H9 (cell line): ENCODE measurements around the gene TUBGCP6. TPM values are rescaled to one million over a fixed set of nuclear protein-coding genes. Genes with fewer than 3 reads are reported as not detected.

Experiments used
- DNase-seq: peaks from one replicate; pipeline ENCODE4 v3.0.0-alpha.2; 2017
- H2AFZ ChIP-seq: one replicate; pipeline ENCODE4 v1.6.1; 2013; ENCODE audit warnings: mild to moderate bottlenecking, low read length, control low read depth, moderate library complexity
- H2AK5ac ChIP-seq: 2 replicates; pipeline ENCODE4 v1.6.1; 2013; ENCODE audit warnings: low read length, control low read depth, mixed read lengths; ENCODE audit not compliant: insufficient read length
- H2BK120ac ChIP-seq: one replicate; pipeline ENCODE4 v1.6.1; 2013; ENCODE audit warnings: low read depth, mild to moderate bottlenecking, low read length, control low read depth, inconsistent platforms; ENCODE audit not compliant: poor library complexity, severe bottlenecking
- H2BK12ac ChIP-seq: 2 replicates; pipeline ENCODE4 v1.6.1; 2013; ENCODE audit warnings: low read length, control low read depth, mixed read lengths, low read depth; ENCODE audit not compliant: insufficient read length
- H2BK15ac ChIP-seq: 2 replicates; pipeline ENCODE4 v1.6.1; 2013; ENCODE audit warnings: low read depth, low read length, control low read depth
- H2BK20ac ChIP-seq: one replicate; pipeline ENCODE4 v1.6.1; 2013; ENCODE audit warnings: low read depth, mild to moderate bottlenecking, low read length, control low read depth, inconsistent platforms; ENCODE audit not compliant: poor library complexity, severe bottlenecking
- H2BK5ac ChIP-seq: 2 replicates; pipeline ENCODE4 v1.6.1; 2013; ENCODE audit warnings: low read length, control low read depth, mixed read lengths; ENCODE audit not compliant: insufficient read length
- H3K14ac ChIP-seq: 2 replicates; pipeline ENCODE4 v1.6.1; 2013; ENCODE audit warnings: low read length, control low read depth; ENCODE audit not compliant: insufficient read depth
- H3K18ac ChIP-seq: 2 replicates; pipeline ENCODE4 v1.6.1; 2013; ENCODE audit warnings: low read depth, mild to moderate bottlenecking, mixed read lengths, low read length, control low read depth; ENCODE audit not compliant: insufficient read length
- H3K23ac ChIP-seq: 2 replicates; pipeline ENCODE4 v1.6.1; 2013; ENCODE audit warnings: low read length, control low read depth, mixed read lengths, low read depth; ENCODE audit not compliant: insufficient read length
- H3K23me2 ChIP-seq: 2 replicates; pipeline ENCODE4 v1.6.1; 2013; ENCODE audit warnings: low read depth, mild to moderate bottlenecking, mixed read lengths, low read length, control low read depth; ENCODE audit not compliant: insufficient read length, poor library complexity, severe bottlenecking
- H3K27ac ChIP-seq: 2 replicates; pipeline ENCODE4 v1.5.1; 2013; ENCODE audit warnings: low read length, control low read depth, mixed read lengths, low read depth; ENCODE audit not compliant: insufficient read length
- H3K27me3 ChIP-seq: 2 replicates; pipeline ENCODE4 v1.6.1; 2013; ENCODE audit warnings: low read length, control low read depth, inconsistent platforms; ENCODE audit not compliant: insufficient read depth
- H3K4ac ChIP-seq: 2 replicates; pipeline ENCODE4 v1.6.1; 2013; ENCODE audit warnings: low read depth, mild to moderate bottlenecking, control low read depth, inconsistent platforms, low read length, moderate library complexity
- H3K4me1 ChIP-seq: 2 replicates; pipeline ENCODE4 v1.6.1; 2013; ENCODE audit warnings: low read length, control low read depth, inconsistent platforms; ENCODE audit not compliant: insufficient read depth
- H3K4me2 ChIP-seq: 2 replicates; pipeline ENCODE4 v1.6.1; 2013; ENCODE audit warnings: low read length, control low read depth, mixed read lengths; ENCODE audit not compliant: insufficient read length, insufficient read depth
- H3K56ac ChIP-seq: 2 replicates; pipeline ENCODE4 v1.6.1; 2013; ENCODE audit warnings: low read depth, mild to moderate bottlenecking, mixed read lengths, low read length, control low read depth; ENCODE audit not compliant: insufficient read length
- H3K79me1 ChIP-seq: 2 replicates; pipeline ENCODE4 v1.6.1; 2013; ENCODE audit warnings: low read depth, mild to moderate bottlenecking, moderate library complexity, low read length, control low read depth, inconsistent platforms; ENCODE audit not compliant: insufficient read depth, poor library complexity, severe bottlenecking
- H3K79me2 ChIP-seq: 2 replicates; pipeline ENCODE4 v1.6.1; 2013; ENCODE audit warnings: low read length, control low read depth, inconsistent platforms; ENCODE audit not compliant: insufficient read depth
- H3K9ac ChIP-seq: 2 replicates; pipeline ENCODE4 v1.6.1; 2013; ENCODE audit warnings: low read length, control low read depth, mixed read lengths; ENCODE audit not compliant: insufficient read length; ENCODE audit errors: extremely low read depth
- H3K9me3 ChIP-seq: one replicate; pipeline ENCODE4 v1.6.1; 2013; ENCODE audit warnings: low read depth, low read length, inconsistent platforms; ENCODE audit not compliant: control insufficient read depth
- H3T11ph ChIP-seq: one replicate; pipeline ENCODE4 v1.6.1; 2013; ENCODE audit warnings: mild to moderate bottlenecking, low read length, control low read depth, inconsistent platforms
- H4K20me1 ChIP-seq: one replicate; pipeline ENCODE4 v1.6.1; 2013; ENCODE audit not compliant: control insufficient read depth, insufficient read length, insufficient read depth
- H4K5ac ChIP-seq: 2 replicates; pipeline ENCODE4 v1.6.1; 2013; ENCODE audit warnings: low read depth, mild to moderate bottlenecking, mixed read lengths, low read length, control low read depth; ENCODE audit not compliant: insufficient read length
- H4K8ac ChIP-seq: replicated peaks from 2 replicates; pipeline ENCODE4 v1.6.1; 2013; ENCODE audit warnings: low read length, control low read depth, mixed read lengths, low read depth; ENCODE audit not compliant: insufficient read length
- H4K91ac ChIP-seq: 2 replicates; pipeline ENCODE4 v1.6.1; 2013; ENCODE audit warnings: low read depth, mild to moderate bottlenecking, moderate library complexity, mixed read lengths, low read length, control low read depth; ENCODE audit not compliant: insufficient read length
- H3K27ac Mint-ChIP-seq, 3 experiments: 2 replicates in 2 of 3; 3 replicates in 1 of 3; pipeline ENCODE4 v1.8.0; 2020 to 2021; ENCODE audit warnings: mixed read lengths in 3 of 3, mild to moderate bottlenecking in 1 of 3, moderate library complexity in 1 of 3
- H3K27me3 Mint-ChIP-seq: 2 replicates; pipeline ENCODE4 v1.8.0; 2021; ENCODE audit warnings: low read depth, mild to moderate bottlenecking, moderate library complexity, mixed read lengths
- H3K36me3 Mint-ChIP-seq, 3 experiments: 2 replicates in 2 of 3; 3 replicates in 1 of 3; pipeline ENCODE4 v1.8.0; 2020 to 2021; ENCODE audit warnings: low read depth in 3 of 3, mixed read lengths in 3 of 3; ENCODE audit not compliant: insufficient read depth in 1 of 3
- H3K4me1 Mint-ChIP-seq, 2 experiments: 2 replicates each; pipeline ENCODE4 v1.8.0; 2020; ENCODE audit warnings: mixed read lengths in 2 of 2
- H3K4me3 Mint-ChIP-seq, 2 experiments: 2 replicates in 1 of 2; 3 replicates in 1 of 2; pipeline ENCODE4 v1.8.0; 2020 to 2021; ENCODE audit warnings: mild to moderate bottlenecking in 2 of 2, mixed read lengths in 2 of 2, moderate library complexity in 1 of 2
- H3K9me3 Mint-ChIP-seq, 2 experiments: 2 replicates in 1 of 2; 3 replicates in 1 of 2; pipeline ENCODE4 v1.8.0; 2020; ENCODE audit warnings: mild to moderate bottlenecking in 2 of 2, mixed read lengths in 2 of 2, moderate library complexity in 1 of 2
- WGBS: extraction: QIAGEN DNeasy Blood & Tissue Kit; methylation state at CpG from one replicate; pipeline ENCODE4 v1.1.7; 2013; ENCODE audit warnings: missing lambda C conversion rate, low lambda C conversion rate, mixed read lengths; ENCODE audit not compliant: insufficient read length; ENCODE audit errors: extremely low coverage; 5-methylcytosine and 5-hydroxymethylcytosine counted together
- total RNA-seq: library from RNA; stranded (reverse); gene quantifications from 2 replicates; pipeline ENCODE4 v1.2.1, GENCODE V29; 2021
- TF ChIP-seq, protein P1 (sequence below): fragments of 200-600 bp; sonication (generic); conservative IDR thresholded peaks from 3 replicates; pipeline ENCODE4 v1.8.0; 2021; ENCODE audit warnings: antibody characterized with exemption, mild to moderate bottlenecking

Gene TUBGCP6
- total RNA-seq, 1 experiment from 2014 or later: 29.0 TPM

DNA sequence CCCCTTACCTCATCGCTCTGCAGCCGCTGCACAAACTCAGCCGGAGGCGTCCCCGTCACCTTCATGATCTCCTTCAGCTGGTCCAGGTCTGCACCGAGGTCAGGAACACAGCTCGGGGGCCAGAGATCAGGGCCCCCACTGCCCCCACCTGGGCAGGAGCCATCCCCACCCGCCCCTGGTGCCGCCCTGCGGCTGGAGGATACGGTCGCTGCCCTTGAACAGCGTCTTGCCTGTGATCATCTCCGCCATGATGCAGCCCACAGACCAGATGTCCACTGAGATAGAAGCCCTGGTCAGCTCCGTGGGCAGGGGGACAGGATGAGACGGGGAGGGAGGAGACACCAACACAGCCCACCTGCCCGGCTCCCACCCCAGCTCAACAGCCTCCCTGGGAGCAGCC lies 10.8 kb upstream of the TUBGCP6 start:
- Histone ChIP-seq H3K4ac (no peak overlapping the region), H4K5ac (no peak overlapping the region), H2BK15ac (no peak overlapping the region), H3K9ac (no peak overlapping the region), H3K9me3 (no peaks in the 10 kb centered on the region), H4K20me1 (no peaks in the 10 kb centered on the region), H3K27me3 (no peaks in the 10 kb centered on the region), H2BK5ac (no peak overlapping the region), H3K56ac (no peak overlapping the region), H3K79me1 (no peaks in the 10 kb centered on the region), H3K14ac (no peak overlapping the region; the same call in 1 of the 2 replicates), H2BK20ac (no peak overlapping the region), H3K18ac (no peak overlapping the region), H3T11ph (no peak overlapping the region), H3K27ac (no peak overlapping the region), H2BK12ac (no peak overlapping the region), H3K4me1 (no peaks in the 10 kb centered on the region), H4K8ac (no peak overlapping the region), H3K23me2 (peaks cover 14% of the 10 kb centered on the region), H2AK5ac (no peak overlapping the region), H2AFZ (no peak overlapping the region), H3K79me2 (no peaks in the 10 kb centered on the region), H4K91ac (no peak overlapping the region), H2BK120ac (no peak overlapping the region), H3K23ac (no peak overlapping the region), H3K4me2 (no peak overlapping the region)
- peaks cover 0 to 5% of the 10 kb centered on the region in 2 experiments; a peak in 1 of 4 replicates for H3K4me1 Mint-ChIP-seq
- no peak overlapping the region for H3K27ac Mint-ChIP-seq
- no peak for DNase-seq
- H3K36me3 Mint-ChIP-seq: peaks cover 0 to 3% (median 0%) of the 10 kb centered on the region in 3 experiments; a peak in 2 of 7 replicates
- WGBS: no CpG with 5 or more reads among the region's 17 CpGs
- TF ChIP-seq, protein P1, sequence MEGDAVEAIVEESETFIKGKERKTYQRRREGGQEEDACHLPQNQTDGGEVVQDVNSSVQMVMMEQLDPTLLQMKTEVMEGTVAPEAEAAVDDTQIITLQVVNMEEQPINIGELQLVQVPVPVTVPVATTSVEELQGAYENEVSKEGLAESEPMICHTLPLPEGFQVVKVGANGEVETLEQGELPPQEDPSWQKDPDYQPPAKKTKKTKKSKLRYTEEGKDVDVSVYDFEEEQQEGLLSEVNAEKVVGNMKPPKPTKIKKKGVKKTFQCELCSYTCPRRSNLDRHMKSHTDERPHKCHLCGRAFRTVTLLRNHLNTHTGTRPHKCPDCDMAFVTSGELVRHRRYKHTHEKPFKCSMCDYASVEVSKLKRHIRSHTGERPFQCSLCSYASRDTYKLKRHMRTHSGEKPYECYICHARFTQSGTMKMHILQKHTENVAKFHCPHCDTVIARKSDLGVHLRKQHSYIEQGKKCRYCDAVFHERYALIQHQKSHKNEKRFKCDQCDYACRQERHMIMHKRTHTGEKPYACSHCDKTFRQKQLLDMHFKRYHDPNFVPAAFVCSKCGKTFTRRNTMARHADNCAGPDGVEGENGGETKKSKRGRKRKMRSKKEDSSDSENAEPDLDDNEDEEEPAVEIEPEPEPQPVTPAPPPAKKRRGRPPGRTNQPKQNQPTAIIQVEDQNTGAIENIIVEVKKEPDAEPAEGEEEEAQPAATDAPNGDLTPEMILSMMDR: no peak
- H3K9me3 Mint-ChIP-seq: no peaks in the 10 kb centered on the region; a peak in 1 of 5 replicates
- no peak overlapping the region for H3K4me3 Mint-ChIP-seq
- peaks cover 13% of the 10 kb centered on the region for H3K27me3 Mint-ChIP-seq
